Measurements from ENCODE around the gene MAPKAPK5.
"Not testable (repeated sequence)": the region's sequence is repeated elsewhere in the genome, so short reads cannot be mapped to it uniquely, and the experiment has no call there.

Gene MAPKAPK5

GRCh38 chr12:111937429-111937828 lies 95.4 kb downstream of the MAPKAPK5 start:
- Mint-ChIP-seq H3K4me1 (no peaks in the 10 kb centered on the region), H3K9me3 (no peaks in the 10 kb centered on the region), H3K4me3 (no peak overlapping the region), H3K27me3 (no peaks in the 10 kb centered on the region), H3K36me3 (peaks cover 5% of the 10 kb centered on the region), H3K27ac (no peak overlapping the region)
- ATAC-seq (ENCODE audit: low read depth): no peak
- DNase-seq (ENCODE audit: low spot score in 2 of 2): no peak

- Mint-ChIP-seq H3K27ac (no peak overlapping the region), H3K4me3 (no peak overlapping the region), H3K9me3 (no peaks in the 10 kb centered on the region), H3K27me3 (no peaks in the 10 kb centered on the region), H3K36me3 (no peaks in the 10 kb centered on the region), H3K4me1 (peaks cover 3% of the 10 kb centered on the region)
- ATAC-seq (ENCODE audit: low read depth): no peak
- no peak for DNase-seq (ENCODE audit: low spot score in 2 of 2)
Measured at GRCh38 chr12:111942557-111942956, 100.5 kb downstream of the MAPKAPK5 start.

- ATAC-seq (ENCODE audit: low read depth): no peak
- DNase-seq (ENCODE audit: low spot score in 2 of 2): no peak
- Mint-ChIP-seq H3K27ac (no peak overlapping the region), H3K4me1 (peaks cover 3% of the 10 kb centered on the region), H3K4me3 (no peak overlapping the region), H3K9me3 (no peaks in the 10 kb centered on the region), H3K27me3 (no peaks in the 10 kb centered on the region), H3K36me3 (no peaks in the 10 kb centered on the region)
Measured at GRCh38 chr12:111943929-111944328, 101.9 kb downstream of the MAPKAPK5 start.

GRCh38 chr12:111950961-111951676 lies 109.1 kb downstream of the MAPKAPK5 start:
- peaks cover 21% of the 10 kb centered on the region for H3K36me3 Mint-ChIP-seq
- not testable (repeated sequence) for ATAC-seq (ENCODE audit: low read depth); H3K4me3 Mint-ChIP-seq; H3K27me3 Mint-ChIP-seq; DNase-seq (ENCODE audit: low spot score in 2 of 2); H3K9me3 Mint-ChIP-seq; H3K27ac Mint-ChIP-seq
- H3K4me1 Mint-ChIP-seq: peaks cover 15% of the 10 kb centered on the region

Data from memory B cell (primary cell).